ENCODE data around the gene KAT8. TPM values are rescaled to one million over a fixed set of nuclear protein-coding genes. Genes with fewer than 3 reads are reported as not detected.

Gene KAT8
- total and polyA plus RNA-seq, 2 of the 4 experiments (the other 2 are of a cell fraction) = 19.4 to 27.4 TPM

DNA sequence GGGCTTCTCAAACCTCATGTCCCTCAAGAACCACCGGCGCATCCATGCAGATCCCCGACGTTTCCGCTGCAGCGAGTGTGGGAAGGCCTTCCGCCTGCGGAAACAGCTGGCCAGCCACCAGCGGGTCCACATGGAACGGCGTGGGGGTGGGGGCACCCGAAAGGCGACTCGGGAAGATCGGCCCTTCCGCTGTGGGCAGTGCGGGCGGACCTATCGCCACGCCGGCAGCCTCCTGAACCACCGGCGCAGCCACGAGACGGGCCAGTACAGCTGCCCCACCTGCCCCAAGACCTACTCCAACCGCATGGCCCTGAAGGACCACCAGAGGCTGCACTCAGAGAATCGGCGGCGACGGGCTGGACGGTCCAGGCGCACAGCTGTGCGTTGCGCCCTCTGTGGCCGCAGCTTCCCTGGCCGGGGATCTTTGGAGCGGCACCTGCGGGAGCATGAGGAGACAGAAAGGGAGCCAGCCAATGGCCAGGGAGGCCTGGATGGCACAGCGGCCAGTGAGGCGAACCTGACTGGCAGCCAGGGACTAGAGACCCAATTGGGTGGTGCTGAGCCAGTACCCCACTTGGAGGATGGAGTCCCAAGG lies 37.3 kb upstream of the KAT8 start:
- H3K9me1 ChIP-seq (ENCODE audit: insufficient read depth, low read length) = peaks cover 3% of the 10 kb centered on the region; the same call in 1 of the 2 replicates
- WGBS, 2 experiments (ENCODE audit: extremely low coverage in 2 of 2, insufficient read length in 1 of 2) = 96% methylated on average over 28 of the region's 40 CpGs; no CpG with 5 or more reads in 1 of the 2 experiments
- dilution Hi-C loops (cut with HindIII; ENCODE audit: low sequenced_read_pairs, unreplicated experiment) = no loop called here
- no peak overlapping the region for H3K14ac ChIP-seq (replicated peaks; ENCODE audit: low read depth, low read length)
- ATAC-seq (ENCODE audit: low read depth) (no peak), DNase-seq (no peak)
- H3K36me3 ChIP-seq (ENCODE audit: control insufficient read depth, insufficient read depth, low read length) = peaks cover 81% of the 10 kb centered on the region
- no peak overlapping the region for H3K18ac ChIP-seq (ENCODE audit: low read depth, low read length)
- ChIA-PET POLR2A (ENCODE audit: unreplicated experiment) (no interaction called here), CTCF (no interaction called here)
- no peak overlapping the region for H4K91ac ChIP-seq (ENCODE audit: insufficient read depth, low read depth, low read length)
- no peak overlapping the region for H3K9ac ChIP-seq (ENCODE audit: low read depth, low read length)
- no peaks in the 10 kb centered on the region for H3K9me3 ChIP-seq (ENCODE audit: control insufficient read depth, insufficient read depth, low read length)
- no peak overlapping the region for H2AFZ ChIP-seq (replicated peaks; ENCODE audit: low read length, poor library complexity)
- peaks cover 21% of the 10 kb centered on the region for H4K20me1 ChIP-seq (ENCODE audit: insufficient read depth, low read length)
- peaks cover 14 to 63% of the 10 kb centered on the region in 2 experiments for H3K79me1 ChIP-seq (ENCODE audit: low read depth in 1 of 2, low read length in 2 of 2)
- H2BK5ac ChIP-seq (ENCODE audit: low read depth, low read length, poor library complexity, severe bottlenecking) = no peak overlapping the region
- no peak overlapping the region for H3K23ac ChIP-seq (ENCODE audit: low read depth, low read length)
- H3K4ac ChIP-seq (ENCODE audit: low read depth, low read length) = no peak overlapping the region
- H3K4me2 ChIP-seq (ENCODE audit: low read depth, low read length) = no peak overlapping the region
- no peak overlapping the region for H2AK9ac ChIP-seq (replicated peaks; ENCODE audit: low read depth, low read length, poor library complexity)
- no TSS peak for BruUV-seq (replicated peaks)
- H2BK20ac ChIP-seq (ENCODE audit: low read depth, low read length) = no peak overlapping the region
- H4K8ac ChIP-seq (ENCODE audit: low read depth in 2 of 2, low read length in 2 of 2) = no peak overlapping the region
- no peak overlapping the region for H3K4me3 ChIP-seq (ENCODE audit: insufficient read depth, low read depth, low read length)
- intact Hi-C loops (cut with micrococcal nuclease) = no loop called here
- H3K27me3 ChIP-seq (ENCODE audit: control insufficient read depth, insufficient read depth, low read length) = no peaks in the 10 kb centered on the region
- TF ChIP-seq FOS (IDR thresholded peaks at IDR 0.05; ENCODE audit: low read depth, low read length) (no peak), RAD21 (IDR thresholded peaks at IDR 0.05; ENCODE audit: low read length) (no peak)
- no peak overlapping the region for H2BK120ac ChIP-seq (ENCODE audit: low read depth, low read length)
- no peaks in the 10 kb centered on the region for H3K4me1 ChIP-seq (ENCODE audit: control insufficient read depth, insufficient read depth, low read length)
- H2AK5ac ChIP-seq (ENCODE audit: low read depth, low read length) = no peak overlapping the region
- in situ Hi-C loops (cut with MboI; ENCODE audit: low sequenced_read_pairs) = loop anchor here (10.0 kb wide), 1 partner anchor 95 kb away; the partner anchor contains the start of gene HSD3B7
- no peak overlapping the region for H3K27ac ChIP-seq (ENCODE audit: insufficient read depth, low read length)
- no peak overlapping the region for H4K5ac ChIP-seq (ENCODE audit: low read depth, low read length)
- no peak overlapping the region for H3K56ac ChIP-seq (ENCODE audit: extremely low read depth, insufficient read depth, low read length)
- no peak overlapping the region for H2BK15ac ChIP-seq (ENCODE audit: low read depth, low read length)
